HepG2 (cell line): Measurements from ENCODE around the gene DCST2. TPM values are rescaled to one million over a fixed set of nuclear protein-coding genes. Genes with fewer than 3 reads are reported as not detected.

Experiments used
- ATAC-seq: fragments of 200-7000 bp; cut with Tn5 transposase; 3 replicates; pipeline ENCODE4 v1.9.1; 2020; ENCODE audit warnings: mild to moderate bottlenecking, moderate library complexity
- BruUV-seq: library from RNA; stranded (reverse); fragments of 400-500 nt; replicated peaks from 2 replicates; lab custom pipeline; 2021; lab: Mats Ljungman, UMichigan
- CTCF ChIA-PET: fragments of 300-600 bp; formaldehyde crosslinking; extraction: SDS; loops from one replicate; lab custom pipeline; 2021; ENCODE audit warnings: low total read pairs, inconsistent platforms, low intra/inter-chr PET ratio; lab: Yijun Ruan, JAX
- POLR2A ChIA-PET: fragments of 350-600 bp; sonication (Branson Sonifier 250); formaldehyde crosslinking; loops from one replicate; lab custom pipeline; 2020; ENCODE audit warnings: antibody characterized with exemption, inconsistent platforms; lab: Yijun Ruan, JAX
- DNase-seq: peaks from one replicate; pipeline ENCODE4 v3.0.0-alpha.2; 2015; ENCODE audit warnings: low spot score
- FAIRE-seq: peaks from 3 replicates; lab custom pipeline; 2011; peaks lifted over from hg19 to GRCh38; lab: Jason Lieb, UNC
- H2AFZ ChIP-seq: one replicate; pipeline ENCODE4 v1.6.1; 2011; ENCODE audit warnings: low read length, inconsistent platforms
- H3K27ac ChIP-seq: fragments of 300-600 bp; 3 replicates; pipeline ENCODE4 v1.8.0; 2011; ENCODE audit warnings: mixed run types, mild to moderate bottlenecking, mixed read lengths, low read length, inconsistent platforms; ENCODE audit not compliant: insufficient read depth; ENCODE audit errors: extremely low read length
- H3K27me3 ChIP-seq, 2 experiments: fragments of 200-600 bp in 1 of 2; 2 replicates in 1 of 2; 3 replicates in 1 of 2; pipeline versions ENCODE4 v1.6.0 to v1.8.0; 2011; ENCODE audit warnings: low read length in 2 of 2, mild to moderate bottlenecking in 2 of 2, moderate library complexity in 2 of 2, inconsistent platforms in 1 of 2; ENCODE audit not compliant: insufficient read depth in 2 of 2, control insufficient read depth in 1 of 2
- H3K36me3 ChIP-seq, 2 experiments: fragments of 200-600 bp in 1 of 2; replicated peaks in 1 of 2; 2 replicates in 1 of 2; 3 replicates in 1 of 2; pipeline versions ENCODE4 v1.5.1 to v1.8.0; 2011; ENCODE audit warnings: low read length in 2 of 2, inconsistent platforms in 1 of 2; ENCODE audit not compliant: insufficient read depth in 2 of 2, control insufficient read depth in 1 of 2
- H3K4me1 ChIP-seq: 2 replicates; pipeline ENCODE4 v1.5.1; 2012; ENCODE audit warnings: low read length, inconsistent platforms; ENCODE audit not compliant: insufficient read depth
- H3K4me2 ChIP-seq: 2 replicates; pipeline ENCODE4 v1.6.0; 2011; ENCODE audit warnings: low read depth, low read length, inconsistent platforms
- H3K4me3 ChIP-seq, 3 experiments: fragments of 200-600 bp in 1 of 3; sonication (generic), shearing (Covaris generic) in 1 of 3; replicated peaks in 1 of 3; 2 replicates each; pipeline ENCODE4 v1.5.1; 2011 to 2016; ENCODE audit warnings: low read length in 3 of 3, inconsistent platforms in 2 of 3, low read depth in 2 of 3, mild to moderate bottlenecking in 2 of 3, control low read depth in 1 of 3, mixed read lengths in 1 of 3; ENCODE audit not compliant: insufficient read depth in 1 of 3
- H3K79me2 ChIP-seq: one replicate; pipeline ENCODE4 v1.6.1; 2011; ENCODE audit warnings: low read length, inconsistent platforms; ENCODE audit not compliant: insufficient read depth
- H3K9ac ChIP-seq: 2 replicates; pipeline ENCODE4 v1.6.0; 2011; ENCODE audit warnings: mild to moderate bottlenecking, low read depth, low read length, inconsistent platforms; ENCODE audit not compliant: insufficient read depth
- H3K9me3 ChIP-seq: 2 replicates; pipeline ENCODE4 v1.5.1; 2012; ENCODE audit warnings: mild to moderate bottlenecking, low read length
- H4K20me1 ChIP-seq: 2 replicates; pipeline ENCODE4 v1.6.0; 2011; ENCODE audit warnings: inconsistent platforms, mild to moderate bottlenecking, low read length, moderate library complexity; ENCODE audit not compliant: insufficient read depth
- ARNT2 ChIP-seq: sonication (generic); formaldehyde crosslinking; IDR thresholded peaks from 2 replicates; pipeline ENCODE4 v1.8.0; 2022; ENCODE audit warnings: mild to moderate bottlenecking, low read depth, missing genetic modification reagents, moderate library complexity
- BORCS8-MEF2B ChIP-seq: sonication (generic); formaldehyde crosslinking; IDR thresholded peaks from 2 replicates; pipeline ENCODE4 v1.8.0; 2022; ENCODE audit warnings: mild to moderate bottlenecking, missing genetic modification reagents
- BRF2 ChIP-seq: sonication (generic); formaldehyde crosslinking; IDR thresholded peaks from 2 replicates; pipeline ENCODE4 v1.8.1; 2022; ENCODE audit warnings: mild to moderate bottlenecking, missing genetic modification reagents
- SALL1 ChIP-seq: sonication (generic); formaldehyde crosslinking; IDR thresholded peaks from 2 replicates; pipeline ENCODE4 v1.8.0; 2022; ENCODE audit warnings: mild to moderate bottlenecking, missing genetic modification reagents
- SETDB1 ChIP-seq: sonication (generic); formaldehyde crosslinking; IDR thresholded peaks from 2 replicates; pipeline ENCODE4 v1.5.1; 2020; ENCODE audit warnings: missing genetic modification reagents, mild to moderate bottlenecking, borderline replicate concordance
- SNAPC2 ChIP-seq: sonication (generic); formaldehyde crosslinking; IDR thresholded peaks from 2 replicates; pipeline ENCODE4 v1.8.1; 2022; ENCODE audit warnings: mild to moderate bottlenecking, missing genetic modification reagents
- TERF1 ChIP-seq: sonication (generic); formaldehyde crosslinking; IDR thresholded peaks from 2 replicates; pipeline ENCODE4 v1.8.0; 2022; ENCODE audit warnings: mild to moderate bottlenecking, missing genetic modification reagents, moderate library complexity
- THAP11 ChIP-seq: IDR thresholded peaks from 2 replicates; pipeline ENCODE4 v1.6.1; 2016; ENCODE audit warnings: missing biosample characterization, missing genetic modification reagents
- THAP9 ChIP-seq: sonication (generic); formaldehyde crosslinking; IDR thresholded peaks from 2 replicates; pipeline ENCODE4; 2020; ENCODE audit warnings: missing genetic modification reagents, mild to moderate bottlenecking, borderline replicate concordance
- ZNF501 ChIP-seq: sonication (generic); formaldehyde crosslinking; IDR thresholded peaks from 2 replicates; pipeline ENCODE4 v1.5.1; 2020; ENCODE audit warnings: mild to moderate bottlenecking, moderate library complexity, missing genetic modification reagents
- ZNF749 ChIP-seq: sonication (generic); formaldehyde crosslinking; IDR thresholded peaks from 2 replicates; pipeline ENCODE4 v1.8.0; 2022; ENCODE audit warnings: mild to moderate bottlenecking, missing genetic modification reagents, moderate library complexity, borderline replicate concordance
- ZNF839 ChIP-seq: sonication (generic); formaldehyde crosslinking; IDR thresholded peaks from 2 replicates; pipeline ENCODE4 v1.4.0; 2020; ENCODE audit warnings: missing genetic modification reagents, mild to moderate bottlenecking, borderline replicate concordance
- ZNF891 ChIP-seq: sonication (generic); formaldehyde crosslinking; IDR thresholded peaks from 2 replicates; pipeline ENCODE4 v1.5.0; 2020; ENCODE audit warnings: mild to moderate bottlenecking, missing genetic modification reagents
- WGBS: methylation state at CpG from one replicate; pipeline ENCODE4 v1.1.6; 2017; ENCODE audit warnings: low lambda C conversion rate; 5-methylcytosine and 5-hydroxymethylcytosine counted together
- in situ Hi-C: cut with HindIII; loops from 2 replicates; pipeline ENCODE4 v1.10.0; 2017; ENCODE audit warnings: low pct_unique_long_range_greater_than_20kb; ENCODE audit not compliant: extremely low pct_ligation_motif_present
- intact Hi-C: fragments of 100-400 bp; cut with micrococcal nuclease; formaldehyde crosslinking; loops from one replicate; pipeline ENCODE4 v1.10.0; 2022; ENCODE audit not compliant: unreplicated experiment
- polyA plus RNA-seq, 8 experiments: library from polyadenylated mRNA; depleted of rRNA in 3 of 8; stranded (reverse) in 7 of 8; unstranded in 1 of 8; fragments of >200 nt; fragmentation: Illumina TruSeq in 4 of 8; extraction: Trizol in 4 of 8; gene quantifications; 2 replicates each; pipeline versions ENCODE4 v1.2.1 to v1.2.3, GENCODE V29; 2011 to 2016; ENCODE audit warnings: low read depth in 4 of 8, missing spikeins in 1 of 8, mixed read lengths in 1 of 8; ENCODE audit not compliant: insufficient read depth in 1 of 8
- total RNA-seq, 5 experiments: library from RNA; depleted of rRNA; stranded (reverse); fragments of >200 nt; fragmentation: Illumina TruSeq; extraction: Trizol; gene quantifications; 2 replicates each; pipeline ENCODE4 v1.2.3, GENCODE V29; 2016; ENCODE audit warnings: low read depth in 1 of 5
- TF ChIP-seq, protein P1 (sequence below): sonication (generic); formaldehyde crosslinking; IDR thresholded peaks from 2 replicates; pipeline ENCODE4 v1.5.0; 2020; ENCODE audit warnings: mild to moderate bottlenecking, missing genetic modification reagents, moderate library complexity

The DCST2 gene
- total and polyA plus RNA-seq, 2 of the 13 experiments (the other 11 are each of a cell fraction or from before 2014, with no cell fraction given), result 0.74 TPM; not detected in 1

DNA sequence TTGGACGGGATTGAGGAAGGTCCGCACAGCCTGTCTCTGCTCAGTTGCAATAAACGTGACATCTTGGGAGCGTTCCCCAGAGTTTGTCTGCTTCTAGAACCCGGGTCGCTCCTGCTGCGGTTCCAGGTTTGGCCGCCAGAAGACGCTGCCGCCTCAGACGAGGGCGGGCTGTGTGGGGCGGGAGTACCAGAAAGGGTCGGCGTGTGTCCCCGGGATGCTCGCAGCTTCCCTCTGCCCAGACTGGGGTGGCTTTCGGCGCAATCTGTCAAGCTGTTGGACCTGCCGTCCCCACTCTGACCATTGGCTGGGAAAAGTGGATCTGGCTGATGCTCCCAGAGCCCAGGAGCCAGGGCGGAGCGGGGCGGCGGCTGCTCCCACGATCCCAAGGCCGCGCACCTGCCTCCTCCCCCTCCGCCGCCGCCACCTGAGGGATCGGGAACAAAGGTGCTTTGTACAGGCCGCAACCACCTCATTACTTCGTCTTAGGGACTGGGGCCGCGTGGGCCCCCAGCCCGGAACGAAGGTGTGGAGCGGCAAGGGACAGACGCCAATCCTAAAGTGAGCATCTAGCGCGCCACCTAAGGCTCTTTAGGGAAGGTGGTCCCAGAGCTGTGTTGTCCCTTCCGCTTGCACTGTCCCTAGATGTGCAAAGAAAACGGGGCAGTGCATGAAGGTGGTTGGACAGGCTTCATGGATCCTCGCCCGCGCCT is 29.3 kb upstream of the DCST2 start:
- Histone ChIP-seq H3K9me3 (no peaks in the 10 kb centered on the region), H3K4me2 (peak overlapping the region; percentile 100), H3K27me3 (no peaks in the 10 kb centered on the region), H3K9ac (0 out of 2 replicates have a peak overlapping the region, but pooled peaks have one; percentile 9), H3K27ac (peak overlapping the region; percentile 92), H3K79me2 (peaks cover 9% of the 10 kb centered on the region), H3K4me3 (peak overlapping the region; percentile 72 to 91 (median 83)), H3K4me1 (peaks cover 32% of the 10 kb centered on the region), H2AFZ (peak overlapping the region; percentile 8), H4K20me1 (no peaks in the 10 kb centered on the region), H3K36me3 (peaks cover 6 to 8% of the 10 kb centered on the region in 2 experiments; a peak in 4 of 5 replicates)
- in situ Hi-C loops (loop anchor here (5.0 kb wide), 1 partner anchor 81 kb away; the partner anchor contains the start of gene FLAD1), intact Hi-C loops (loop anchor here (1.0 to 5.0 kb wide), 3 partner anchors 21 to 88 kb away; partner anchors contain the start of gene CKS1B)
- ChIA-PET POLR2A (interaction anchor here (1.0 to 3.0 kb wide), 9 partner anchors 16 to 127 kb away, joined by 3 to 11 read pairs (median 3); partner anchors contain the start of genes EFNA3 and PMVK), CTCF (interaction anchor here (1.2 to 4.0 kb wide), 4 partner anchors 19 to 156 kb away, joined by 4 to 39 read pairs (median 16); no protein-coding TSS in a partner anchor)
- DNase-seq (peak; percentile 38), ATAC-seq (peak; percentile 68), FAIRE-seq (no peak)
- WGBS, result 0% methylated on average over 15 of the region's 46 CpGs
- BruUV-seq, result TSS peak; percentile 71
- no peak for TF ChIP-seq TERF1 (CRISPR knock-in tag)
- 0 out of 2 replicates have a peak, but pooled peaks have one; percentile 4 for TF ChIP-seq THAP11 (CRISPR knock-in tag)
- TF ChIP-seq BRF2, result no peak
- TF ChIP-seq BORCS8-MEF2B (CRISPR knock-in tag), result peak; percentile 21; the same call in 1 of the 2 replicates
- TF ChIP-seq, protein P1, sequence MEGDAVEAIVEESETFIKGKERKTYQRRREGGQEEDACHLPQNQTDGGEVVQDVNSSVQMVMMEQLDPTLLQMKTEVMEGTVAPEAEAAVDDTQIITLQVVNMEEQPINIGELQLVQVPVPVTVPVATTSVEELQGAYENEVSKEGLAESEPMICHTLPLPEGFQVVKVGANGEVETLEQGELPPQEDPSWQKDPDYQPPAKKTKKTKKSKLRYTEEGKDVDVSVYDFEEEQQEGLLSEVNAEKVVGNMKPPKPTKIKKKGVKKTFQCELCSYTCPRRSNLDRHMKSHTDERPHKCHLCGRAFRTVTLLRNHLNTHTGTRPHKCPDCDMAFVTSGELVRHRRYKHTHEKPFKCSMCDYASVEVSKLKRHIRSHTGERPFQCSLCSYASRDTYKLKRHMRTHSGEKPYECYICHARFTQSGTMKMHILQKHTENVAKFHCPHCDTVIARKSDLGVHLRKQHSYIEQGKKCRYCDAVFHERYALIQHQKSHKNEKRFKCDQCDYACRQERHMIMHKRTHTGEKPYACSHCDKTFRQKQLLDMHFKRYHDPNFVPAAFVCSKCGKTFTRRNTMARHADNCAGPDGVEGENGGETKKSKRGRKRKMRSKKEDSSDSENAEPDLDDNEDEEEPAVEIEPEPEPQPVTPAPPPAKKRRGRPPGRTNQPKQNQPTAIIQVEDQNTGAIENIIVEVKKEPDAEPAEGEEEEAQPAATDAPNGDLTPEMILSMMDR (CRISPR knock-in tag), result peak; percentile 92
- TF ChIP-seq ZNF891, result peak; percentile 79
- TF ChIP-seq SALL1 (CRISPR knock-in tag), result peak; percentile 24; the same call in 1 of the 2 replicates
- peak; percentile 54 for TF ChIP-seq ZNF501 (CRISPR knock-in tag)
- TF ChIP-seq ARNT2 (CRISPR knock-in tag), result peak; percentile 18; the same call in 1 of the 2 replicates
- TF ChIP-seq ZNF749 (CRISPR knock-in tag), result 0 out of 2 replicates have a peak, but pooled peaks have one; percentile 6
- TF ChIP-seq SNAPC2 (CRISPR knock-in tag), result no peak
- TF ChIP-seq ZNF839, result no peak
- peak; percentile 3; the same call in 1 of the 2 replicates for TF ChIP-seq THAP9 (CRISPR knock-in tag)
- TF ChIP-seq SETDB1 (CRISPR knock-in tag), result no peak
